HG02970 (cell line): Measurements from ENCODE around the gene ORMDL3.

Source experiments
- ATAC-seq: cut with Tn5 transposase; IDR thresholded peaks from one replicate; pipeline ENCODE4 v1.9.1; 2021; ENCODE audit warnings: mild to moderate bottlenecking, moderate library complexity, moderate number of reproducible peaks; ENCODE audit not compliant: unreplicated experiment, low FRiP score

The ORMDL3 gene, protein sequence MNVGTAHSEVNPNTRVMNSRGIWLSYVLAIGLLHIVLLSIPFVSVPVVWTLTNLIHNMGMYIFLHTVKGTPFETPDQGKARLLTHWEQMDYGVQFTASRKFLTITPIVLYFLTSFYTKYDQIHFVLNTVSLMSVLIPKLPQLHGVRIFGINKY

DNA sequence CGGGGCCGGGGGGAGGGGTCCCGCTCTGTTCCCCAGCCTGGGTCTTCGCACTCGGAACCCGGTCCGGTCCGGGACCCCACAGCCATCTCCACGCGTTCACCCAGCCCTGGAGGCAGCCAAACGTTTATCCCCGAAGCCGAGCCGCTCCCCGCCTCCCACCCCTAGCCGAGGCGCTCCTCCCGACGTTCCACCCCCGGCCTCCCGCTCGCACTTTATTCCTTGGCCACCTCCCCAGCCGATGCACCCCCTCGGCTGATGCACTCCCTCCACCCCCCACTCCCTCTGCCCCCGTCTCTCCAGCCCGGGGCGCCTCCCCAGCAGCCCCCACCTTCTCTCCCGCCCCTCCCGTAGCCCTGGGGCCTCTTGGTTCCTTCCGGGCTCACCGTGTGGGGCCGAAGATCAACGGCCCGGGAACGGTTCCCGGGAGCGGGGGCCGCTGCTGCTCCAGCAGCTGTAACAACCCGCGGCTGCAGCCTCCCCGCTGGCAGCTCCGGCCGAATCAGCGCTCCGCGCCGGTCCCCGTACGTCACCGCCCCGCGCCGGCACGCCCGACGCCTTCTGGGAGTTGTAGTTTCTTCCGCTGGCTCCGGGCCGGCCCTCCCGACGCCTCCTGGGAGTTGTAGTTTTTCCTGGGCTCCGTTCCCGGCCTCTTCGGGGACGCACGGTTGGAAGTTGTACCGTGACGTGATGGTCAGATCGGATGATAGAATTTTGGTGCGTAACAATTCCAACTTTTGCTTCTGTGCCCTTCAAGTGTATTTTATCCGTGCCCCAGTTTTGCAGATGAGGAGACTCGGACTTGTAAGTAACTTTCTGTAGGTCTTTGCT, at the start of gene ORMDL3, which contains the start of gene LRRC3C:
Gene ORMDL3, minus strand, starts transcription at position 501 of the 828 bp plus-strand sequence. CDS start 3,398 bp downstream, outside the sequence.
Gene LRRC3C, plus strand, starts transcription at position 632 of the 828 bp plus-strand sequence. CDS start 13,792 bp downstream, outside the sequence.
- ATAC-seq, result peak; percentile 77

DNA sequence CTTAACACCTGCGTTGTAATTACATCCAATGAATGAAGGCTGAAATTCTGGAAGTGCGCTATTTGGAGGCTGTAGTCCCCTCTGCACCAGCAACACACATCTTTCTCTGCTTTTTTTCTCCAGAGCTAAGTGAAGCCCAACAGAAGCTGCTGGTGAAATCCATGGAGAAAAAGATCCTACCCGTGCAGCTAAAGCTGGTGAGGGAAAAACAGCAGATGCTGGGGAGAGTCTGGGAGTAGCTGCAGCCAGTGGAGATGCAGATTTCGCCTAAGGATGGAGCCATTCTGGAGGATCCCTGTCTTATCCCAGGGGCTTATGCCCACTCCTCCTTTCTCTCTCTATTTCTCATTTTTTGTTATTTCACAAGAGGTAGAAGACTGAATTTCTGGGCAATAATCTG, 48.4 kb upstream of the ORMDL3 start:
- no peak for ATAC-seq

DNA sequence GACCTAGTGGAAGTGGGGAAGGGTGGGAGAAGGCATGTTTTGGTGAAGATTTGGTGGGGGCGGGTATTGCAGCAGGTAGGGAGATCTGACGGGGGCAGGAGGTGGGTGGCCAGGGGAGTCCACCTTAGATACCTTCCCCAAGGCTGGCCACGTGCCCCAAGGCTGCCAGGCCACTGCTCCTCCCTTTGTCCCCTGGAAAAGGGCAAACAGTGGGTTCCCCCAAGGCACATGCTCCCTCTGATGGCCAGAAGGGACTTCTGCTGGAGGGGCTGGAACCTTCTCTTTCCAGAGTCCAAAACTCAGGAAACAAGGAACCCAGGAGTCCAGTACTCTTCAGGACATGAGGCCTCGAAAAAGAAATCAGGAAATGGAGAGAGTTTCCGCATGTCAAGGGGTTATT, 47.0 kb upstream of the ORMDL3 start:
- ATAC-seq, result no peak

DNA sequence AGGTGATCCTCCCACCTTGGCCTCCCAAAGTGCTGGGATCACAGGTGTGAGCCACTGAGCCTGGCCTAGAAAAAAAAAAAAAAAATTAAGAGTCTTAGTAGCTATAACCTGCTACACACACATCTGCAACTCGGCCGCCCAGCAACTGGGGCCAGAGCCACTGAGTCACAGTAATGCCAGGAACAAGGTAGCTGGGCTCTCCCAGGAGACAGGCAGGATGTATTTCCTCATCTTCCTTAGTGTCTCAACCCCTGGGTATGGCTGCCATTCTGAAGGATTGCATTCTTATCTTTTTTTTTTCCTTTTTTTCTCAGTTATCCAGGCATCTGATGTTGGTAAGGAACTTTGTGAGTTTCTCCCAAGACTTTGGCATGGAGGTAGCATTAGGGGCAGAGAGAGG, 46.1 kb upstream of the ORMDL3 start:
- ATAC-seq, result no peak

DNA sequence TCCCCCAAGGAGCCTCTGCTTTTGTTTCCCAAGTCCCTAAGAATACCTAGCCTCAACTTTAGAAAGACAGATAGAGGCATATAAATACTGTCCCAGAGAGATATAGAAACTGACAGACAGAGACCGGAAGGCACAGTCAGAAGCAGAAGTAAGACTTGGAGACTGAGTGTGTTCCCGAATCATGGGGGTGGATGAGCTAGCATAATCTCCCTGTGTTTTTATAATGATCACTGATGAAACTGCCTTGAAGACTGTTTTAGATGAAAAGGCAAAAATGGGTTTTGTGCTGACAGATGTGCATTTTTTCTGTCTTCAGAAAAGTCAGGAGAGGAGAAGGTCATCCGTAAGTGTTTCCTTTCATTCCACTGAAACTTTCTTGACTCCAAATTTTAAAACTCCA, 44.9 kb upstream of the ORMDL3 start:
- no peak for ATAC-seq

DNA sequence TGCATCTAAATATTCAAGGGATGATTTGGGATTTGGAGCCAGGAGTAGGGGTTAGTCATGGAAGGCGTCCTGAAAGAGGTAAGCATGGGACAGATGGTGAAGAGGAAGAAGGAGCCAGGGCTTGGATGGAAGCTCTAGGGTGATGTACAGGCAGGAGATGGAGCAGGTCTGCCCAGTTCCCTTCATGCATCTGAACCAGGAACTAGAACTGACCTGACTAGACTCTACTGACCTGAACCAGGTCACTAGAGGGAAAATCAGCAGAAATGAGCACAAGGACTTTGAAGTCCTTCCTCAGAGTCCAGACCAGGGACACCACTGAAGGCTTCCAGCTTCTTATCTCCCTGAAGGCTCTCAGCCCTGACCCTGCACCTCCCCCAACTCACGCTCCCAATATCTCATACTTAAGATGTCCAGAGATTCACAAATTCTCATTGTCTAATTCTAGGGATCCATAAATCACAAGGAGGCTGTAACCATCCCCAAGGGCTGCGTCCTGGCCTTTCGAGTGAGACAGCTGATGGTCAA, 43.7 kb upstream of the ORMDL3 start:
- no peak for ATAC-seq

DNA sequence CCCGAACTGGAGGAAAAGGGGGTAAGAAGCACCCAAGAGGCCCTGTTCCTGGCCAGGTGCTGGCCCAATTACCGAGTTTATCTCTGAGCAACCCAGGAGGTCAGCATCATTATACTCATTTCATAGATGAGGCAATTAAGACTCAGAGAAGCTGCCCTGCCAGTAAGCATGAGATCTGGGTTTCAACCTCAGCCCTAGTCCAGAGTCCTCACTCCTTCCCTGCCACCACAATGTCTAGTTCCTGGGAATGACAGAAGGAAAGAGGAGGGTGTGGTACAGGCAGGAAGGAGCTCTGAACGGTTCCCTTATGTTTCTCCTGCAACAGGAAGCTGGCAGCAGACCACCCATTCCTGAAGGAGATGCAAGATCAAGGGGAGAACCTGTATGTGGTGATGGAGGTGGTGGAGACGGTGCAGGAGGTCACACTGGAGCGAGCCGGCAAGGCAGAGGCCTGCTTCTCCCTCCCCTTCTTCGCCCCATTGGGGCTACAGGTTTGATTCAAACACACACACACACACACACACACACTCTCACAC, 42.8 kb upstream of the ORMDL3 start:
- ATAC-seq, result no peak

DNA sequence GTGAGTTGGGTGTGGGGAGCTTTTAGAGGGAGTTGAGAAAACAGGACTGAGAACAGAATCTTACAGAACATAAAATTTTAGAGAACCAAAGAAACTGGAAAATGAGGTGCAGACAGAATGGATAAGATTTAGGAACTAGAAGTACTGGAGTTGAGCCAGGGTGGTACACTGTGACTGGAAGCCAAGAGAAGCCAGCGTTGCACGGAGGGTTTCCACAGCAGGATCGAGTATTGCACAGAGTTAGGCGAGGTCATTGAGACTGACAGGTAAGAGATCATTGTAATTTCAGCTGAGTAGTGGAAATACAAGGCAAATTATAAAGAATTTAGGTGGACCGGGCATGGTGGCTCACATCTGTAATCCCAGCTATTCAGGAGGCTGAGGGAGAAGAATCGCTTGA, 42.0 kb upstream of the ORMDL3 start:
- ATAC-seq, result no peak

DNA sequence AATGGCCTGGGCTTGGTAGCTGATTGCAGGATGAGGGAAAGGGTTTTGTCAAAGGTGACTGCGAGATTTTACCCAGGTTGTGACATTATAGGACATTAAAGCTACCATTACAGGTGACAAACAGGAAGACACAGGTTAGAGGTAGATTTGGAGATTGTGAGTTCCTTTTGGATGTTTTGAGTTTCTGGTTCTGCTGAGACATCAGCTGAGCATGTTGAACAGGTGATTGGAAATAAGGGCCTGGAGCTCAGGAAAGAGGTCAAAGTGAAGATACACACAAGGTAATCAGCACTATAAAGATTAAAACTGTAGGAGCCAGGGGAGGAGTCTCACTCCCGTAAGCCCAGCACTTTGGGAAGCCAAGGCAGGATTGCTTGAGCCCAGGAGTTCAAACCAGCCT, 41.4 kb upstream of the ORMDL3 start:
- no peak for ATAC-seq

DNA sequence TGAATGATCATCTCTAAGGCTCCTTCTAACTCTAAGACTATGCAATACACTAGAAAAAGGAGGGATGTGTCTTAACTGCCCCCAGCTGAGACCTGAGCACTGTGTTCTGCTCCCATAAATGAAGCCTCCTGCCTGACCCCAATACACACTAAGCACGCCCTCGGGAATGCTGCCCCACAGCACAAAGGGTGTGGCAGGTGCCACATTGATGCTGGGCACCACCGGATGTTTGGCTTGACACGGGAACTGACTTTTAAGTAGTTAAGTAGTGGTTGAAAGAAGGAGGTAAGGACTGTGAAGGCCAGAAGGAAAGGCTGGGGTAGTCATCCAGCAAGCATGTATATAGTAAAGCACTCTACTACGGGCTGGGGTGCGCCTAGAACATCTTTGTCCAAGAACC, 39.4 kb upstream of the ORMDL3 start:
- no peak for ATAC-seq

DNA sequence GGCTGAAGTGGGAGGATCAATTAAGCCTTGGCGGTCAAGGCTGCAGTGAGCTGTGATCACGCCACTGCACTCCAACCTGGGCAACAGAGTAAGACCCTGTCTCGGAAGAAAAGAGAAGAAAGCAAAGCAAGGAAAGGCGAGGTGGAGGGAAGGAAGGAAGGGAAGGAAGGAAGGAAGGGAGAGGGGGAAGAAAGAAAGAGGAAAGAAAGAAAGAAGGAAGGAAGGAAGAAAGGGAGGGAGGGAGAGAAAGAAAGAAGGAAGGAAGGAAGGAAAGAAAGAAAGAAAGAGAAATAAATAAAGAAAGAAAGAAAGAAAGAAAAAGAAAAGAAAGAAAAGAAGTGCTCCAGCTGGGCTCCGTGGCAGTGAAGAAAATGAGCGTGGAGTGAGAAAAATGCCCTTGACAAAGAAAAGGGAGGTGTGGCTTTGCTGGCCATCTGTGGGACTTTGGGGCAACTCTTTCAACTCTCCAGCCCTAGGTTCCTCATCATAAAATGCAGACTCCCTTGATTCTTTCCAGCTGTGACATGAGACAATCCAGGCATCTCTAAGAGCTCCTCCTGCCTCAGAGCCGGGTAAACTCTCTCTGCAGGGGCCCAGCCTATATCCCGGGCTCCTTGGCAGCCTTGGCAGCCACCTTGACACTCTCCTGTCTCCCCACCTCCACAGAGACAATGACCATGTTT, 37.8 kb upstream of the ORMDL3 start:
- no peak for ATAC-seq

DNA sequence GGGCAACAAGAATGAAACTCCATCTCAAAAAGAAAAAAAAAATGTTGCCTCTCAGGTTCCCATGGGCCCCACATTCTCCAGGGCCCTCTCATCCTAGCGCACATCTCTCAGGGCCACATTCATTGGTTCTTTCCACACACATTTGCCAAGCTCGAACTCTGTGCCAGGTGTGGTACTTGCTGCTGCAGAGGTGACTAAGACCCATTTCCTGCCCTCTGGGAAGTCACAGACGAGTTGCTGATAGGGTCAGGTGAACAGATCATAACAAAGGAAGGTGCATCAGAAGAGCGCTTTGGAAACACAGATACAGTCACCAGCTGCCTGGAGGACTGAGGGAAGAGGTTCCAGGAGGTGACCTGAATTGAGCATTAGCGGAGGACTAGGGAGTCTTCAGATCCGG, 36.4 kb upstream of the ORMDL3 start:
- no peak for ATAC-seq

DNA sequence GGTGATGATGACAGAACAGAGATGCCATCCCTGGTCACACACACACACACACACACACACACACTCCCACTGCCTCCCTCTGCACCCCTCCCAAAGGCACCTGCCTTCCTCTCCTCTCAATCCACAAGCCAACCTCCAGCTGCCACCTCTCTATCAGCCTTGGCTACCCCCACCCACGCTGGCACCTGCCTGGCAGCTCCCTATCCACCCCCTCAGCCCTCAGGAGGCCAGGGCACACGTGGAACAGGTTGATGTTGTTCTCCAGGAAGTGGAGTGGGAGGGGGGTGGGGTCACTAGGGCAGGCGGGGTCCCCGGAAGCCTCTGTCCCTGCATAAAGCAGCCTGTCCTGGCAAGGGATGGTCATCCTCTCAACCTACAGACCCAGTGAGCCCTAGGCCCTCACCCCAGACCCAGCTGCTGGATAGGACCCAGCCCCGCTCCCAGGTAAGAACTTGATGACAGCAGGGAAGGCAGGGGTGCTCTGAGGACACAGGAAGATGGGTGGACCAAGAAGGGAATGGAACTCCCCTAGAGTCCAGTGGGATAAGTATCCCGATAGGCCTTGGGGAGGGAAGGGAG, 35.3 kb upstream of the ORMDL3 start, which contains the start of gene GSDMA:
Gene GSDMA, plus strand, starts transcription at position 363 of the 579 bp plus-strand sequence. CDS start 2,684 bp downstream, outside the sequence.
- no peak for ATAC-seq

DNA sequence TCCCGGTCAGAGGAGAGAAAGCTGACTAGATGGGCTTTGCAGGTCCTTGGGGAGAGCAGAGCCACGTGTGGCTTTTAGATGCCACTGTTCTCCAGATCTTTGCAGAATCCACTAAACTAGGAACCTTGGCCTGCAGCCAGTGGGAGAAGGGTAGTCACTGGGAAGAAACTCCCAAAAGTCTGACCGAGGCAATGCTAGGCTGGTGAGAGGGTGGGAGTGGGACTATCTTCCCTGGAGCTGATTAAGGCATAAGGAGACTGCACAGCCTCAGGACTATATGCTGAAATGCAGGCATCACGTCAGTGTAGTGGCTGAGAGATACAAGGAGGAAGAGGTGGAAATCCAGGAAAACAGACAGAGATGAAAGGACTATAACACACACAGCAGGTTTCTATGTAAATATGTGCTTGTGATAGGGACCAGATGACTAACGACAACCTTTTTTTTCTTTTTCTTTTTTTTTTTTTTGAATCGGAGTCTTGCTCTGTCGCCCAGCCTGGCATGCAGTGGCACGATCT, 33.2 kb upstream of the ORMDL3 start:
- ATAC-seq, result no peak

DNA sequence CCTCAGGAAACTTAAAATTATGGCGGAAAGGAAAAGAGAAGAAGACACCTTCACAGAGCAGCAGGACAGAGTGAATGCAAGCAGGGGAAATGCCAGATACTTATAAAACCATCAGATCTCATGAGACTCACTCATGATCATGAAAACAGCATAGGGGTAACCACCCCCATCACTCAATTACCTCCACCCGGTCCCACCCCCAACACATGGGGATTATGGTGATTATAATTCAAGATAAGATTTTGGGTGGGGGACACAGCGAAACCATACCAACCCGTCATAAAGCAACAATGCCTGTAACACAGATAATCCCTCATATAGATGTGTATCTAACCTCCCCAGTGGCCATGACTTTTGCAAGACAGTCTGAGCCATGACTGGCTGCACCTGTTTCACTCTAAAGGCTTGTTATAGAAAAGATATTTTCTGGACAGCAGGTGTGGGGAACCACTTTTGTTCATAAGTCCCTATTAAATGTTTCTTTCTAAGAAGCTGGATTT, 28.4 kb upstream of the ORMDL3 start:
- no peak for ATAC-seq

DNA sequence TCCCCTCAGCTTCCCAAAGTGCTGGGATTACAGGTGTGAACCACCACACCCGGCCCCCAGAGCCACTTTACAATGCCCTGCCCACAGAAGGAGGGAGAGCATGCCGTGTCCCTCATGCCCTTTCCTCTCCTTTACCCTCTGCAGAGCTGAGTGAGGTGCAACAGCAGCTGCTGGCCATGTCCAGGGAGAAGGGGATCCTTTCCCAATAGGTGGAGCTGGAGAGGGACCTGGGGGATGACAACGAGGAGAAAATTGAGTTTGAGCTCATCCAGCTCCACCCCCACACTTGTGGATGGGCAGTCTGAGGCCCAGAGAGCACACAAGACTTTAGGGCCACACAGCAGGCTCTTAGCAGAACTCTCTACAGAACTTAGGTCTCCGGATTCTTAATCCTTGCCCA, 27.5 kb upstream of the ORMDL3 start:
- no peak for ATAC-seq

DNA sequence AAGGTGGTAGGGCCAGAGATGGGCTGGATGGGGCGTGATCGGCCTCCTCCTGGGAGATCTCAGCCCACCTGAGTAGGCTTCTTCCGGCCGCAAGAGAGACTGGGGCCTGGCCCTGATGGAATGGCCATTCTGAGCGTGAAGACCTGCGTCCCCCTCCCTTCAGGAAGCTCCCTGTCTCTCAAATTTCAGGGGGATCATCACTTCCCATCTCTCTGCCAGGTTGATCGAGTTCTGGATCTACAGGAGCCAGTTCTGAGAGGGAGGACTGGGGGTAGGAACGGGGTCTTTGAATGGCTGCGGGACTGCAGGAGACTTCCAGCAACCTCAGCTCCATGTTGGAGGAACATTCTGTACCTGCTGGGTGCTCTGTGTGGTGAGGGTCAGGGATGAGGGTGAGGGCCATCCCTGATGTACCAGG, 26.1 kb upstream of the ORMDL3 start:
- no peak for ATAC-seq

DNA sequence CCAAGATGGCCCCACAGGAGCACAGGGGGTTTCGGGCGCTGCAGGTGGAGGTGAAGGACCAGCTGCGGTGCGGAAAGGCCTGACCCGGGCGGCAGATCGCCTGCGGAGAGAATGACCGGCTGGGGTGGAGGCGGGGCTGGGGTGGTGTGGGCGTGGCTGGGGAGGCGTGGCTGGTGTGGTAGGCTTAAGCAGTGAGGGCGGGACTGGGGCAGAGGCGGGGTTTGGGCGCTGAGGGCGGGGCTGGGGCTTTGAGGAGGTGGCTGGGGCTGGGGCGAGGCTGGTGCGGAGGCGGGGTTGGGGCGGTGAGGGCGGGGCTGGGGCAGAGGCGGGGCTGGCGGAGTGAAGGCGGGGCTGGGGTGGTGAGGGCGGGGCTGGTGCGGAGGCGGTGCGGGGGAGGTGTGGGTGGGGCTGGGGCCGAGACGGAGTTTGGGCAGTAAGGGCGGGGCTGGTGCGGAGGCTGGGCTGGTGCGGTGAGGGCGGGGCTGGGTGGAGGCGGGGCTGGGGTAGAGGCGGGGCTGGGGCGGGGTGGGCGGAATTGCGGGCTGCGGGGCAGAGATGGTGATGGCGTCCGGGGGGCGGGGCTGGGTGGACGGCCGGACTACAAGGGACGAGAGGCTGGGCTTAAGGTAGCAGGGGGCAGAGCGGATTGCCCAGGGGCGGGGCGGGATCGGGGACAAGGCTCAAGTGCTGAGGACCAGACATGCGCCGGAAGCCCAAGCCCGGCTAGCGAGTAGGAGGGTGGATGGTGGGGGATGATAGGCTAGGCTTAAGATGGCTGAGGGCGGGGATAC, 25.5 kb upstream of the ORMDL3 start:
- ATAC-seq, result peak; percentile 73
